KG1 (cell line): ENCODE measurements around the gene MYOG.

Experiments
- DNase-seq: peaks from one replicate; lab custom pipeline; 2025; lab: John Stamatoyannopoulos, UW

The MYOG gene

GRCh38 chr1:203117611-203118575, 32.1 kb upstream of the MYOG start:
- no peak for DNase-seq

- no peak for DNase-seq
These were observed 30.4 kb upstream of the MYOG start for GRCh38 chr1:203116091-203116820.

- no peak for DNase-seq
These were observed 28.4 kb upstream of the MYOG start for GRCh38 chr1:203114202-203114601.

GRCh38 chr1:203113308-203113707, 27.5 kb upstream of the MYOG start:
- DNase-seq = no peak

GRCh38 chr1:203112475-203112874, 26.7 kb upstream of the MYOG start:
- no peak for DNase-seq

- DNase-seq = no peak
These were observed 19.1 kb upstream of the MYOG start for GRCh38 chr1:203104789-203105390.

- DNase-seq = no peak
These were observed 18.1 kb upstream of the MYOG start for GRCh38 chr1:203103829-203104495.

GRCh38 chr1:203103216-203103615, 17.4 kb upstream of the MYOG start:
- DNase-seq = no peak

GRCh38 chr1:203101813-203102634, 16.2 kb upstream of the MYOG start:
- DNase-seq = no peak

- DNase-seq = no peak
These were observed 14.7 kb upstream of the MYOG start for GRCh38 chr1:203100516-203100869.

- DNase-seq = no peak
These were observed 14.1 kb upstream of the MYOG start for GRCh38 chr1:203099805-203100515.

- DNase-seq = no peak
These were observed 13.2 kb upstream of the MYOG start for GRCh38 chr1:203098914-203099520.

GRCh38 chr1:203098445-203098844, 12.6 kb upstream of the MYOG start:
- DNase-seq = no peak

GRCh38 chr1:203097001-203097400, 11.2 kb upstream of the MYOG start:
- DNase-seq = no peak

GRCh38 chr1:203096566-203096965, 10.8 kb upstream of the MYOG start:
- no peak for DNase-seq

- no peak for DNase-seq
These were observed 9.4 kb upstream of the MYOG start for GRCh38 chr1:203095061-203095690.

- DNase-seq = no peak
These were observed 8.1 kb upstream of the MYOG start for GRCh38 chr1:203093754-203094410.

GRCh38 chr1:203091761-203092330, 6.0 kb upstream of the MYOG start:
- DNase-seq = no peak

GRCh38 chr1:203091199-203091477, 5.3 kb upstream of the MYOG start:
- no peak for DNase-seq
